ENCODE data around the gene DNAI1.

Gene DNAI1

GRCh38 chr9:34514401-34514800 lies 55.8 kb downstream of the DNAI1 start:
- Histone ChIP-seq H3K27ac (ENCODE audit: low read length) (no peak overlapping the region), H2AFZ (ENCODE audit: low read depth, low read length) (no peak overlapping the region), H3K9me3 (ENCODE audit: insufficient read depth, low read length, severe bottlenecking) (no peaks in the 10 kb centered on the region), H3K4me3 (ENCODE audit: low read depth in 1 of 2, low read length in 2 of 2) (no peak overlapping the region), H3K27me3 (ENCODE audit: insufficient read depth, low read length, poor library complexity) (peaks cover 6% of the 10 kb centered on the region), H3K79me2 (ENCODE audit: insufficient read depth, low read length) (no peaks in the 10 kb centered on the region), H3K9ac (ENCODE audit: low read depth, low read length) (no peak overlapping the region), H3K4me2 (ENCODE audit: insufficient read depth, low read length) (no peak overlapping the region), H4K20me1 (ENCODE audit: insufficient read depth, low read length) (no peaks in the 10 kb centered on the region), H3K36me3 (ENCODE audit: insufficient read depth, low read length) (no peaks in the 10 kb centered on the region), H3K4me1 (ENCODE audit: insufficient read depth, low read length) (no peaks in the 10 kb centered on the region)
- DNase-seq (no peak), ATAC-seq (ENCODE audit: insufficient read depth, low read depth) (no peak)
- TF ChIP-seq CTCF (IDR thresholded peaks at IDR 0.05; ENCODE audit: borderline replicate concordance, extremely low read depth, low read length, poor library complexity, severe bottlenecking) (no peak), EZH2 (IDR thresholded peaks at IDR 0.05; ENCODE audit: borderline replicate concordance, low read depth, low read length, severe bottlenecking) (no peak)

- Histone ChIP-seq H3K27me3 (ENCODE audit: insufficient read depth, low read length, poor library complexity) (peaks cover 6% of the 10 kb centered on the region), H3K4me1 (ENCODE audit: insufficient read depth, low read length) (no peaks in the 10 kb centered on the region), H3K4me2 (ENCODE audit: insufficient read depth, low read length) (no peak overlapping the region), H3K4me3 (ENCODE audit: low read depth in 1 of 2, low read length in 2 of 2) (no peak overlapping the region), H4K20me1 (ENCODE audit: insufficient read depth, low read length) (no peaks in the 10 kb centered on the region), H3K9me3 (ENCODE audit: insufficient read depth, low read length, severe bottlenecking) (no peaks in the 10 kb centered on the region), H3K36me3 (ENCODE audit: insufficient read depth, low read length) (no peaks in the 10 kb centered on the region), H3K79me2 (ENCODE audit: insufficient read depth, low read length) (no peaks in the 10 kb centered on the region), H2AFZ (ENCODE audit: low read depth, low read length) (no peak overlapping the region), H3K9ac (ENCODE audit: low read depth, low read length) (no peak overlapping the region), H3K27ac (ENCODE audit: low read length) (no peak overlapping the region)
- TF ChIP-seq EZH2 (IDR thresholded peaks at IDR 0.05; ENCODE audit: borderline replicate concordance, low read depth, low read length, severe bottlenecking) (no peak), CTCF (IDR thresholded peaks at IDR 0.05; ENCODE audit: borderline replicate concordance, extremely low read depth, low read length, poor library complexity, severe bottlenecking) (no peak)
- ATAC-seq (ENCODE audit: insufficient read depth, low read depth) = no peak
- no peak for DNase-seq
Observed at GRCh38 chr9:34514816-34515215, 56.2 kb downstream of the DNAI1 start.

- peaks cover 9% of the 10 kb centered on the region for H3K27me3 ChIP-seq (ENCODE audit: insufficient read depth, low read length, poor library complexity)
- no peak overlapping the region for H2AFZ ChIP-seq (ENCODE audit: low read depth, low read length)
- DNase-seq (no peak), ATAC-seq (ENCODE audit: insufficient read depth, low read depth) (no peak)
- H3K79me2 ChIP-seq (ENCODE audit: insufficient read depth, low read length) = no peaks in the 10 kb centered on the region
- no peak overlapping the region for H3K4me2 ChIP-seq (ENCODE audit: insufficient read depth, low read length)
- H3K4me1 ChIP-seq (ENCODE audit: insufficient read depth, low read length) = no peaks in the 10 kb centered on the region
- no peak overlapping the region for H3K4me3 ChIP-seq (ENCODE audit: low read depth in 1 of 2, low read length in 2 of 2)
- no peak overlapping the region for H3K27ac ChIP-seq (ENCODE audit: low read length)
- TF ChIP-seq CTCF (IDR thresholded peaks at IDR 0.05; ENCODE audit: borderline replicate concordance, extremely low read depth, low read length, poor library complexity, severe bottlenecking) (no peak), EZH2 (IDR thresholded peaks at IDR 0.05; ENCODE audit: borderline replicate concordance, low read depth, low read length, severe bottlenecking) (no peak)
- no peaks in the 10 kb centered on the region for H4K20me1 ChIP-seq (ENCODE audit: insufficient read depth, low read length)
- no peak overlapping the region for H3K9ac ChIP-seq (ENCODE audit: low read depth, low read length)
- H3K36me3 ChIP-seq (ENCODE audit: insufficient read depth, low read length) = no peaks in the 10 kb centered on the region
- H3K9me3 ChIP-seq (ENCODE audit: insufficient read depth, low read length, severe bottlenecking) = no peaks in the 10 kb centered on the region
Observed at GRCh38 chr9:34515959-34516358, 57.4 kb downstream of the DNAI1 start.

- Histone ChIP-seq H3K36me3 (ENCODE audit: insufficient read depth, low read length) (no peaks in the 10 kb centered on the region), H3K27ac (ENCODE audit: low read length) (no peak overlapping the region), H3K9ac (ENCODE audit: low read depth, low read length) (no peak overlapping the region), H2AFZ (ENCODE audit: low read depth, low read length) (no peak overlapping the region), H3K9me3 (ENCODE audit: insufficient read depth, low read length, severe bottlenecking) (no peaks in the 10 kb centered on the region), H3K27me3 (ENCODE audit: insufficient read depth, low read length, poor library complexity) (peaks cover 21% of the 10 kb centered on the region), H3K4me2 (ENCODE audit: insufficient read depth, low read length) (no peak overlapping the region), H4K20me1 (ENCODE audit: insufficient read depth, low read length) (peaks cover 8% of the 10 kb centered on the region; the same call in 1 of the 2 replicates), H3K4me3 (ENCODE audit: low read depth in 1 of 2, low read length in 2 of 2) (no peak overlapping the region), H3K79me2 (ENCODE audit: insufficient read depth, low read length) (no peaks in the 10 kb centered on the region), H3K4me1 (ENCODE audit: insufficient read depth, low read length) (no peaks in the 10 kb centered on the region)
- ATAC-seq (ENCODE audit: insufficient read depth, low read depth) = no peak
- no peak for TF ChIP-seq CTCF (IDR thresholded peaks at IDR 0.05; ENCODE audit: borderline replicate concordance, extremely low read depth, low read length, poor library complexity, severe bottlenecking)
- TF ChIP-seq EZH2 (IDR thresholded peaks at IDR 0.05; ENCODE audit: borderline replicate concordance, low read depth, low read length, severe bottlenecking) = no peak
- DNase-seq = no peak
Observed at GRCh38 chr9:34517185-34517584, 58.6 kb downstream of the DNAI1 start.

All from DND-41 (cell line).